Vagina (tissue), 2 donors: ENCODE measurements around the gene ICA1L.

Experiments
- POLR2A ChIP-seq, 2 donors: fragments of 450-650 bp; IDR thresholded peaks; one replicate each; pipeline ENCODE4 v1.6.1; 2017; ENCODE audit warnings: antibody characterized with exemption in 2 of 2, mild to moderate bottlenecking in 2 of 2, moderate library complexity in 2 of 2
- POLR2AphosphoS5 ChIP-seq, 2 donors: sonication (generic); formaldehyde crosslinking; IDR thresholded peaks; one replicate each; pipeline ENCODE4 v1.9.0; 2017; ENCODE audit warnings: antibody characterized with exemption in 2 of 2, mild to moderate bottlenecking in 2 of 2, low read depth in 1 of 2; ENCODE audit not compliant: insufficient read depth in 1 of 2
- TF ChIP-seq, protein P1 (sequence below), 3 experiments: fragments of 450-650 bp in 2 of 3; fragments of 200-600 bp in 1 of 3; sonication (generic) in 1 of 3; IDR thresholded peaks; one replicate each; pipeline ENCODE4 v1.5.1; 2017 to 2019; ENCODE audit warnings: antibody characterized with exemption in 3 of 3, mild to moderate bottlenecking in 2 of 3, moderate library complexity in 2 of 3

DNA sequence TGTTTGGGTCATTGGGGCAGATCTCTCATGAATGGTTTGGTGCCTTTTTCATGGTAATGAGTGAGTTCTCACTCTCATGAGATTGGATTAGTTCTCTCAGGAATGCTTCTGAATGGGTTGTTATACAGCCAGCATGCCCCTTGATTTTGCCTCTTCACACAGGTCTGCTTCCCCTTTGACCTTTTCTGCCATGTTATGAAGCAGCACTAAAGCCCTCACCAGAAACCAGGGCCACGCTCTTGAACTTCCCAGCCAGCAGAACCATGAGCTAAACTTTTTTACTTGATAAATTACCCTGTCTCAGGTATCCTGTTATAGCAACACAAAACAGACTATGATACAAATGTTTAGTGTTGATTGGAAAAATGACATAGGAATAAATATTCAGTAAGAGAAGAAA lies 57.3 kb downstream of the ICA1L start:
- TF ChIP-seq, protein P1, sequence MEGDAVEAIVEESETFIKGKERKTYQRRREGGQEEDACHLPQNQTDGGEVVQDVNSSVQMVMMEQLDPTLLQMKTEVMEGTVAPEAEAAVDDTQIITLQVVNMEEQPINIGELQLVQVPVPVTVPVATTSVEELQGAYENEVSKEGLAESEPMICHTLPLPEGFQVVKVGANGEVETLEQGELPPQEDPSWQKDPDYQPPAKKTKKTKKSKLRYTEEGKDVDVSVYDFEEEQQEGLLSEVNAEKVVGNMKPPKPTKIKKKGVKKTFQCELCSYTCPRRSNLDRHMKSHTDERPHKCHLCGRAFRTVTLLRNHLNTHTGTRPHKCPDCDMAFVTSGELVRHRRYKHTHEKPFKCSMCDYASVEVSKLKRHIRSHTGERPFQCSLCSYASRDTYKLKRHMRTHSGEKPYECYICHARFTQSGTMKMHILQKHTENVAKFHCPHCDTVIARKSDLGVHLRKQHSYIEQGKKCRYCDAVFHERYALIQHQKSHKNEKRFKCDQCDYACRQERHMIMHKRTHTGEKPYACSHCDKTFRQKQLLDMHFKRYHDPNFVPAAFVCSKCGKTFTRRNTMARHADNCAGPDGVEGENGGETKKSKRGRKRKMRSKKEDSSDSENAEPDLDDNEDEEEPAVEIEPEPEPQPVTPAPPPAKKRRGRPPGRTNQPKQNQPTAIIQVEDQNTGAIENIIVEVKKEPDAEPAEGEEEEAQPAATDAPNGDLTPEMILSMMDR (IDR thresholded peaks at IDR 0.05): no peak
- TF ChIP-seq POLR2A (IDR thresholded peaks at IDR 0.05) (no peak), POLR2AphosphoS5 (IDR thresholded peaks at IDR 0.05; ENCODE audit: insufficient read depth in 1 of 2, low read depth in 1 of 2) (no peak)
